COR-L47 (cell line): ENCODE results near the gene PAX1.
A peak's percentile ranks its signal among the peaks of the same experiment; 100 is the strongest.

Experiments
- DNase-seq: peaks from one replicate; lab custom pipeline; 2025; lab: John Stamatoyannopoulos, UW

The PAX1 gene

GRCh38 chr20:21705575-21706260 lies at the start of gene PAX1:
PAX1 (plus strand) TSS chr20:21705664; CDS start chr20:21705713, 49 bp downstream.
- peak; percentile 38 for DNase-seq

GRCh38 chr20:21656308-21657067 lies 49.0 kb upstream of the PAX1 start:
- peak; percentile 10 for DNase-seq

- no peak for DNase-seq
Measured at GRCh38 chr20:21661488-21662055, 43.9 kb upstream of the PAX1 start.

GRCh38 chr20:21663465-21663864 lies 42.0 kb upstream of the PAX1 start:
- DNase-seq = no peak

GRCh38 chr20:21665687-21666446 lies 39.6 kb upstream of the PAX1 start:
- DNase-seq = no peak

- DNase-seq = no peak
Measured at GRCh38 chr20:21670126-21670525, 35.3 kb upstream of the PAX1 start.

- no peak for DNase-seq
Measured at GRCh38 chr20:21670981-21671380, 34.5 kb upstream of the PAX1 start.

- no peak for DNase-seq
Measured at GRCh38 chr20:21677261-21677660, 28.2 kb upstream of the PAX1 start.

GRCh38 chr20:21677781-21678180 lies 27.7 kb upstream of the PAX1 start:
- DNase-seq = no peak

- no peak for DNase-seq
Measured at GRCh38 chr20:21681234-21681921, 24.1 kb upstream of the PAX1 start.

GRCh38 chr20:21681922-21682318 lies 23.5 kb upstream of the PAX1 start:
- DNase-seq = no peak

GRCh38 chr20:21682521-21682954 lies 22.9 kb upstream of the PAX1 start:
- peak; percentile 53 for DNase-seq

- no peak for DNase-seq
Measured at GRCh38 chr20:21684671-21685070, 20.8 kb upstream of the PAX1 start.

- no peak for DNase-seq
Measured at GRCh38 chr20:21685981-21686380, 19.5 kb upstream of the PAX1 start.

GRCh38 chr20:21693322-21693721 lies 12.1 kb upstream of the PAX1 start:
- DNase-seq = peak; percentile 15

GRCh38 chr20:21698494-21699215 lies 6.8 kb upstream of the PAX1 start:
- no peak for DNase-seq

GRCh38 chr20:21699216-21699508 lies 6.3 kb upstream of the PAX1 start:
- DNase-seq = no peak

GRCh38 chr20:21701171-21701876 lies 4.1 kb upstream of the PAX1 start:
- no peak for DNase-seq

GRCh38 chr20:21702016-21702415 lies 3.4 kb upstream of the PAX1 start:
- no peak for DNase-seq

- DNase-seq = peak; percentile 77
Measured at GRCh38 chr20:21702553-21703470, 2.7 kb upstream of the PAX1 start.
